Measurements from ENCODE around the gene GABRR1. TPM values are rescaled to one million over a fixed set of nuclear protein-coding genes. Genes with fewer than 3 reads are reported as not detected.

GABRR1 gene
- total and polyA plus RNA-seq, 2 experiments from 2014 or later: 0.27 to 0.60 TPM

GRCh38 chr6:89145091-89145955 lies 71.8 kb downstream of the GABRR1 start:
- Histone ChIP-seq H3K9me3 (ENCODE audit: low read depth) (no peaks in the 10 kb centered on the region), H2AFZ (peak overlapping the region; percentile 88), H3K79me2 (peaks cover 17% of the 10 kb centered on the region), H3K4me3 (peak overlapping the region; percentile 75), H3K4me2 (peak overlapping the region; percentile 96), H3K27ac (peak overlapping the region; percentile 49), H3K9me2 (replicated peaks; ENCODE audit: insufficient read depth) (no peaks in the 10 kb centered on the region), H3K4me1 (ENCODE audit: insufficient read depth) (peaks cover 7% of the 10 kb centered on the region), H4K20me1 (ENCODE audit: insufficient read depth, poor library complexity, severe bottlenecking) (no peaks in the 10 kb centered on the region), H3K27me3 (no peaks in the 10 kb centered on the region), H3K36me3 (replicated peaks; ENCODE audit: insufficient read depth, low read depth) (no peaks in the 10 kb centered on the region)
- 15% methylated on average over 17 of the region's 17 CpGs for WGBS (ENCODE audit: low lambda C conversion rate, missing lambda C conversion rate)
- TF ChIP-seq EZH2phosphoT487 (IDR thresholded peaks at IDR 0.05; ENCODE audit: low read depth, severe bottlenecking, unreplicated experiment) (no peak), EZH2 (IDR thresholded peaks at IDR 0.05; ENCODE audit: borderline replicate concordance) (no peak), CTCF (IDR thresholded peaks at IDR 0.05; ENCODE audit: poor library complexity) (no peak)
- peak; percentile 29 for DNase-seq (ENCODE audit: low spot score)

- WGBS (ENCODE audit: low lambda C conversion rate, missing lambda C conversion rate): 58% methylated on average over 2 of the region's 2 CpGs
Measured at GRCh38 chr6:89144354-89144906, 72.7 kb downstream of the GABRR1 start.

GRCh38 chr6:89140347-89141156 lies 76.6 kb downstream of the GABRR1 start:
- 37% methylated on average over 7 of the region's 7 CpGs for WGBS (ENCODE audit: low lambda C conversion rate, missing lambda C conversion rate)
- H4K20me1 ChIP-seq (ENCODE audit: insufficient read depth, poor library complexity, severe bottlenecking): no peaks in the 10 kb centered on the region
- H3K27ac ChIP-seq: peak overlapping the region; percentile 4
- TF ChIP-seq EZH2 (IDR thresholded peaks at IDR 0.05; ENCODE audit: borderline replicate concordance) (no peak), EZH2phosphoT487 (IDR thresholded peaks at IDR 0.05; ENCODE audit: low read depth, severe bottlenecking, unreplicated experiment) (no peak), CTCF (IDR thresholded peaks at IDR 0.05; ENCODE audit: poor library complexity) (no peak)
- peak; percentile 56 for DNase-seq (ENCODE audit: low spot score)
- H2AFZ ChIP-seq: no peak overlapping the region
- H3K9me2 ChIP-seq (replicated peaks; ENCODE audit: insufficient read depth): no peaks in the 10 kb centered on the region
- H3K4me3 ChIP-seq: no peak overlapping the region
- H3K9me3 ChIP-seq (ENCODE audit: low read depth): no peaks in the 10 kb centered on the region
- H3K27me3 ChIP-seq: no peaks in the 10 kb centered on the region
- peaks cover 9% of the 10 kb centered on the region for H3K4me1 ChIP-seq (ENCODE audit: insufficient read depth)
- H3K79me2 ChIP-seq: no peaks in the 10 kb centered on the region
- peak overlapping the region; percentile 52 for H3K4me2 ChIP-seq
- H3K36me3 ChIP-seq (replicated peaks; ENCODE audit: insufficient read depth, low read depth): no peaks in the 10 kb centered on the region

More at GRCh38 chr6:89144354-89144906, 72.7 kb downstream of the GABRR1 start:
- peaks cover 12% of the 10 kb centered on the region for H3K79me2 ChIP-seq
- H3K27ac ChIP-seq: no peak overlapping the region
- H2AFZ ChIP-seq: no peak overlapping the region
- DNase-seq (ENCODE audit: low spot score): no peak
- H4K20me1 ChIP-seq (ENCODE audit: insufficient read depth, poor library complexity, severe bottlenecking): no peaks in the 10 kb centered on the region
- no peak for TF ChIP-seq CTCF (IDR thresholded peaks at IDR 0.05; ENCODE audit: poor library complexity)
- TF ChIP-seq EZH2 (IDR thresholded peaks at IDR 0.05; ENCODE audit: borderline replicate concordance): no peak
- TF ChIP-seq EZH2phosphoT487 (IDR thresholded peaks at IDR 0.05; ENCODE audit: low read depth, severe bottlenecking, unreplicated experiment): no peak
- no peak overlapping the region for H3K4me2 ChIP-seq
- H3K36me3 ChIP-seq (replicated peaks; ENCODE audit: insufficient read depth, low read depth): no peaks in the 10 kb centered on the region
- H3K9me3 ChIP-seq (ENCODE audit: low read depth): no peaks in the 10 kb centered on the region
- H3K27me3 ChIP-seq: no peaks in the 10 kb centered on the region
- H3K4me1 ChIP-seq (ENCODE audit: insufficient read depth): peaks cover 13% of the 10 kb centered on the region
- H3K4me3 ChIP-seq: no peak overlapping the region
- H3K9me2 ChIP-seq (replicated peaks; ENCODE audit: insufficient read depth): no peaks in the 10 kb centered on the region

Measured in hepatocyte (in vitro differentiated cells).